PFSK-1 (cell line): ENCODE data around the gene PHOSPHO1.

Source experiments
- FOXP2 ChIP-seq: optimal IDR thresholded peaks from 2 replicates; pipeline ENCODE3; 2011; ENCODE audit warnings: borderline replicate concordance, control low read depth, inconsistent platforms; ENCODE audit not compliant: insufficient read depth; ENCODE audit errors: extremely low read length, extremely low read depth
- POLR2AphosphoS5 ChIP-seq: IDR thresholded peaks from 2 replicates; pipeline ENCODE4 v1.6.1; 2012; ENCODE audit warnings: low read depth, mild to moderate bottlenecking, control low read depth, low read length, moderate library complexity
- REST ChIP-seq, 2 experiments: IDR thresholded peaks; 2 replicates each; pipeline versions ENCODE4 v1.6.1 to v1.8.0; 2011 to 2012; ENCODE audit warnings: low read depth in 2 of 2, low read length in 2 of 2, control low read depth in 1 of 2, inconsistent platforms in 1 of 2, mild to moderate bottlenecking in 1 of 2, moderate library complexity in 1 of 2; ENCODE audit not compliant: insufficient read depth in 1 of 2
- SIN3A ChIP-seq: IDR thresholded peaks from 2 replicates; pipeline ENCODE4 v1.6.1; 2012; ENCODE audit warnings: mild to moderate bottlenecking, low read length, moderate library complexity, borderline replicate concordance; ENCODE audit not compliant: insufficient read depth
- TAF1 ChIP-seq: IDR thresholded peaks from 2 replicates; pipeline ENCODE4 v1.6.1; 2012; ENCODE audit warnings: low read length, control low read depth, borderline replicate concordance; ENCODE audit not compliant: insufficient read depth

PHOSPHO1 gene

DNA sequence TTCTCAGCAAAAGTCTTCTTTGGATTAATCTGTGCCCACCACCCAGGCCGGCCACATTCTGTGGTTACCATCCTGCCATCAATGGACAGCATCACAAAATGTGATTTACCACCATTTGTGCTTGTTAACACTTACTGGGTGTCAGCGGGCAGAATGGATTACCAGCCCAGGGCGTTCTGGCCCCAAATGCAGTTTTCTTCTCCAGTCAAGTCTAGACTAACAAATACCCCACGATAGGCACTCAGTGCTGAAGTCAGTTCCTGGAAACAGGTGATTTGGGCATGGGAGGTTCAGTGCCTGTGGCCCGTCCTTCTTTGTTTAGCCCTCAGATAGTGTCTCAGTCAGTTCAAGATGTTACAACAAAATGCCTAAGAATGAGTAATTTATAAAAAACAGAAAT lies 38.8 kb upstream of the PHOSPHO1 start:
- TF ChIP-seq REST (IDR thresholded peaks at IDR 0.05; ENCODE audit: insufficient read depth in 1 of 2, low read depth in 2 of 2, low read length in 2 of 2) (no peak), SIN3A (no peak), POLR2AphosphoS5 (no peak), TAF1 (no peak), FOXP2 (no peak)

DNA sequence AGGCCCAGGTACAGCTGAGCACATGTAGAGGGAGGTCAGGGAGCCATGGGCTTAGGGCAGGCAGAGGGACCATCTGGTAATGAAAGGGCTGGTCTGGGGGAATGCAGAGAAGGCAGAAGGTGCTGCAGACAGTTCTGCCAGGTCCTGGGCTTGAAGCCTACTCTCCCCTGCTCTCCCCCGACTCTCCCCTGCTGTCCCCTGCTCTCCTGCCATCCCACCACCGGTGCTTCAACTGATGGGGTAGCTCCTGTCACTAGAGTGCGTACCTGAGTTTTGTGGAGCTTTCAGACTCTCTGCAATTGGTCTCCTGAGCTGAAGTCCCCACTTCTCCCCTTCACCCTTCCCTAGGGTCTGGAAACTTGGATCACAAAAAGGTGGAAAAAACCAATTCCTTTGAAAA lies 37.3 kb upstream of the PHOSPHO1 start:
- TF ChIP-seq SIN3A, result no peak
- TF ChIP-seq TAF1, result no peak
- no peak for TF ChIP-seq FOXP2
- no peak for TF ChIP-seq REST (IDR thresholded peaks at IDR 0.05; ENCODE audit: insufficient read depth in 1 of 2, low read depth in 2 of 2, low read length in 2 of 2)
- TF ChIP-seq POLR2AphosphoS5, result no peak

GRCh38 chr17:49266233-49266632 lies 35.6 kb upstream of the PHOSPHO1 start:
- TF ChIP-seq FOXP2 (no peak), TAF1 (no peak), POLR2AphosphoS5 (no peak), REST (IDR thresholded peaks at IDR 0.05; ENCODE audit: insufficient read depth in 1 of 2, low read depth in 2 of 2, low read length in 2 of 2) (no peak)

DNA sequence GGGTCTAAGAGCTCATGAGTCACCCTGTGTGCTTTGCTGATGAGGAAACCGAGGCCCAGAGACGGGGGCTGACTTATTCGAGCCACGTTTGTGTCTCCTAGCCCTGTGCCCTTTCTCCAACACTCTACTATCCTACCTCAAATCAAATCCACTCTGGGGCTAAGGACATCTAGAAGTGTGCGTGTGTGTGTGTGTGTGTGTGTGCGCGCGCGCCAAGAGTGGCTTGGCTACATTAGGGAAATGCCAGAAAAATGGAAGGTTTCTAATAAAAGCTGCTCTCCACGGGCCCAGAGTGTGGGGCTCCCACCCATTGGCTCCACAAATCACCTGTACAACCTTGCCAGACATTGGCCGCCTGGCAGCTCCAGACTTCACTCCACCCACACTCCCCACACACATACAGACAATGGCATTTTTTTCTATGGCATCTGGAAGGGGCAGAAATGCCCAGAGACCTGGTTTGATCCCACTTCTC lies 30.3 kb upstream of the PHOSPHO1 start:
- no peak for TF ChIP-seq SIN3A
- TF ChIP-seq FOXP2, result no peak
- TF ChIP-seq TAF1, result no peak
- no peak for TF ChIP-seq REST (IDR thresholded peaks at IDR 0.05; ENCODE audit: insufficient read depth in 1 of 2, low read depth in 2 of 2, low read length in 2 of 2)
- no peak for TF ChIP-seq POLR2AphosphoS5
